CD4-positive, alpha-beta T cell treated with Interleukin-6 for 4 hours (primary cell): ENCODE data around the gene UBE2E1.
"Not testable (repeated sequence)": the region's sequence is repeated elsewhere in the genome, so short reads cannot be mapped to it uniquely, and the experiment has no call there.

Experiments used
- DNase-seq: peaks from one replicate; pipeline ENCODE4 v3.0.0-alpha.2; 2020; ENCODE audit warnings: mixed read lengths

UBE2E1 gene

GRCh38 chr3:23823620-23824019 lies 17.9 kb downstream of the UBE2E1 start:
- DNase-seq: no peak

GRCh38 chr3:23824699-23825444 lies 19.1 kb downstream of the UBE2E1 start:
- no peak for DNase-seq

- DNase-seq: no peak
Measured at GRCh38 chr3:23825802-23826201, 20.0 kb downstream of the UBE2E1 start.

DNA sequence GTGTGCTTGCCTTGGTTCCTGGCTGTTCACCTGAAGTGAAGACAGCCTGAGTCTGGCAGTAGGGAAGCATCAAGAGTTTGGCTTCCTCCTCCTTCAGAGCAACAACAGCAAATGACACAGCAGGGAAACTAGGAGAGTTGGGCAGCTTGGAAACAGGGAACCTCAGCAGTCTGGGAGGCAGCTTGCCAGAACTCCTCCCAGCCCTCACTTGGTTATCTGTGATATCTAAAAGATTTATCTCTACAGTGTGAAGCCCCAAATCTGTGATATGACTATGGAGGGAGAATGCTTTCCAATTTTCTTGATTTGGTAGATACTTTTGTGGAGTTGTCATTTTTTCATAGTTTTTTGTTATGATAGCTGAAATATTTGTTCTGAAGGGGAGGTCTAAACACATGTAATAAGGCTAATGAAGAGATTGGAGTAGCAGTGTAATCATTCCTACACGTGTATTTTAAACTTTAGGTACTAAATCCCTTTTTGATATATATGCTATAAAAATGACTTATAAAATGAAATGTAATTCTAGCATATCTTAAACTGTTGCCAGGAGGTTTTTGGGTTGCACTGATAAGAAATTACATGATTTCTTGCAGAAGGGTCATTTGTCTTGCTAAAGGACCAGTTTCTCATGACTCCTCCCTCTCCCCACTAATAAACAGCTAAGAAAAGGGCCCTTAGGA lies 20.8 kb downstream of the UBE2E1 start:
- DNase-seq: no peak

GRCh38 chr3:23829242-23829934 lies 23.6 kb downstream of the UBE2E1 start:
- no peak for DNase-seq

DNA sequence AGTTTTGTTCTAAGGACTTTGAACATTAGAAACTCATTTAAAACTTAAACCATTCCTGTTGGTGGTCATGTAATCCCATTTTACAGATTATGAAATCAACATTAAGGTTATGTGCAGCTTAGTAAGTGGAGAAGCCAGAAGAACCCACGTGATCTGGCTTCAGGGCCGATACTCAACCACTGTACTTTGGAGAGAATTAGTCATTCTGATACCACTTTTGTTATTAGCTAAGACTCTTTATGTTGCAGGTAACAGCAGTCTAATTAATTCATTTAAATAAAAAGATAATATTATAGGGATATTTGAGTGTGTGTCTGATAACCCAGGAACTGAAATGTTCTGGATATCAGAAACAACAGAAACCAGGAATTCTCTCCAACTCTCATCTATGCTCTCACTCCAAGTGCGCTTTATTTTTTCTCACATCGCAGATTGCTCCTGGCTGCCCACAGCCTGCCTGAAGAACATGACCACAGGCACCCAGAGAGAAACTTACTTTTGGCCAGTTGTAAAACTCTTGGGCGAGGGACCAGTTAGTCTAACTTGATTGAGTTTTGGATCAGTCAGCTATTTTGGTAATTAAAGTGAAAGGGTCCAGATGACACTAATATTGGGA lies 25.2 kb downstream of the UBE2E1 start:
- DNase-seq: no peak

DNA sequence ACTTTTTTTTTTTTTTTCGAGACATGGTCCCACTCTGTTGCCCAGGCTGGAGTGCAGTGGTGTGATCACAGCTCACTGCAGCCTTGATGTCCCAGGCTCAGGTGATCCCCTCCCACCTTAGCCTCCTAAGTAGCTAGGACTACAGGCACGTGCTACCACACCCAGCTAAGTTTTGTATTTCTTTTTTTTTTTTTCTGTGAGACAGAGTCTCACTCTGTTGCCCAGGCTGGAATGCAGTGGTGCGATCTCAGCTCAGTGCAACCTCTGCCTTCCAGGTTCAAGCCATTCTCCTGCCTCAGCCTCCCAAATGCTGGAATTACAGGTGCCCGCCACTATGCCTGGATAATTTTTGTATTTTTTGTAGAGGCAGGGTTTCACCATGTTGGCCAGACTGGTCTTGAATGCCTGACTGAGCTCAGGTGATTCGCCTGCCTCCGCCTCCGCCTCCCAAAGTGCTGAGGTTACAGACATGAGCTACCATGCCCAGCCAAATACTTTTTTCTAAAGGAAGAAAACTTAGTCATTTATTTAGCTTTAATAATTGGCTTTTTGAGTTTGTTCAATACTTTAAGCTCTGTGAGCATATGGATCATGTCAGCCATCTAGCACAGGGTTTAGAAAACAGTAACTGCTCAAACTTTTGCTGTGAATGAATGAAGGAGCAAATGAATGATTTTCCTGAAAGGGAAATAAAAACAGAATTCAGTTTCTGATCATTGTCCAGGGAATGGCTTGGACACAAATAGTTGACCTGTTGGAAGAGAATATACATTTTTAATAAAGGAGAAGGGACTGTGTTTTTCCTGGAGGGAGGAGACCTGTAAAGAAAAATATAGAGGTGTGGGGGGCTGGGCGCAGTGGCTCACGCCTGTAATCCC lies 26.0 kb downstream of the UBE2E1 start:
- DNase-seq: no peak

GRCh38 chr3:23832523-23832922 lies 26.8 kb downstream of the UBE2E1 start:
- no peak for DNase-seq

GRCh38 chr3:23834082-23834870 lies 28.5 kb downstream of the UBE2E1 start:
- DNase-seq: no peak

- DNase-seq: no peak
Measured at GRCh38 chr3:23835087-23835486, 29.3 kb downstream of the UBE2E1 start.

GRCh38 chr3:23835802-23836201 lies 30.0 kb downstream of the UBE2E1 start:
- no peak for DNase-seq

DNA sequence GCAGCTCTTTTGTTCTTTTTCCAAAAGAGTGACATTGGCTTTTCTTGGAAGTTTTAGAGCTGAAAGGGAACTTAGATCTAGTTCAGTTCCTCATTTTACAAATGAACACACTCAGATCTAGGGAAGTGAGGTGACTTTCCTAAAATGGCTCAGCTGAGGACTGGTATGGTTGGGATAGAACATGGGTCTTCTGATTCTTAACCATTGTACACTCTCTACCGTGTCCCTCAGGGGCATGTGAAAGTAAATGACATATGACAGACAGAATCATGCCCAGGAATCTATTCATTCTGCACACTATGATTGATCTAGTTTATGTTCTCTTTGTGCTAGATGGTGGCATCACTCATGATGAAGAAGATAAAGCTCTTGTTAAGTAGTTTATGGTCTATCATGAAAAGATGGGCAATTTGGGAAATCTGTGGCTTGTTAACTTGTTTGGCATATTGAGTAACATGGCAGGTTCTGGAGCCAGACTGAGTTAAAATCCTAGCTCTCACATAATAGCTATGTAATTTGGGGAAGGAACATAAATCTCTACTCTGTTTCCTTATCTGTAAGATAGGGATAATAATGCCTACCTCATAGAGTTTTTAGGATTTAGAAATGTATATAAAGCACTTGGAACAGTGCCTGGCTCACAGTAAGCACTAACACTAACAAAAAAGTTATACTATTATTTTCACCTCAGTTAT lies 30.9 kb downstream of the UBE2E1 start:
- no peak for DNase-seq

DNA sequence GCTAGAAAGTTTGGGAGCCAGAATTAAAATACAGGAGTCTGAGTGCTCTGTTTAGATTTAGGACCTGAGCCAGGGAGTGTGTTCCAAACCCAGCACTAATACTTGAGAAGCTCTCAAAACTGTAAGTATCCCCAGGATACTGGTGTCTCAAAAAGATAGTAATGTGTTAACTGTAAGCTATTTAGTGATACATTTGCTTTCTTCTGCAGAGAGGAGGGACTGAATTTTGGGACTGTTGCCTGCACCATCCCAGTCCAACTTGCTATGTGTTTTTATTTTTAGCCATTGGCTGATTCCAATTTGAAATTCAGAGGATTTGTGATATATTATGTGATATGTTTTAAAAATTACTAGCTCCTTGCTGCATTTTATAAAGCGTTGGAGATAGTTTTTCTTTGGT lies 31.5 kb downstream of the UBE2E1 start:
- DNase-seq: no peak

GRCh38 chr3:23837691-23838090 lies 31.9 kb downstream of the UBE2E1 start:
- DNase-seq: no peak

DNA sequence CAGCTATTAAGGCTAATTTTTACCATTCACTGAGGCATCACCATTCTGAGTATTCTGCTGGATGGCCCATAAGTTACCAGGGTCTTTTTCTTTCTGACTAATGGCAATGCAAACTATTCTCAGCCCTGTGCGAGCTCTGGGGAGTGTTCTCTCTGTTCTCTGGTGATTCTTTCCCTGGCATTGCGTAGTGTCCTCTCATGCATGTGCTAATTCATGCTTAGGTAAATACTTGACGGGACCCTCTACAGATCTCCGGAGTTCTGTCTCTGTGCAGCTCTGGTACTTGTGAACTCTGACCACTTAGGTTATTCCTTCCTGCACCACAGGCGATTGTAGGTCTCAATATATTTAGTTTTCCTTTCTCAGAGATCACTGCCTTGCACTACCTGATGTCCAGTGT lies 34.8 kb downstream of the UBE2E1 start:
- DNase-seq: no peak

GRCh38 chr3:23843869-23844268 lies 38.1 kb downstream of the UBE2E1 start:
- DNase-seq: no peak

DNA sequence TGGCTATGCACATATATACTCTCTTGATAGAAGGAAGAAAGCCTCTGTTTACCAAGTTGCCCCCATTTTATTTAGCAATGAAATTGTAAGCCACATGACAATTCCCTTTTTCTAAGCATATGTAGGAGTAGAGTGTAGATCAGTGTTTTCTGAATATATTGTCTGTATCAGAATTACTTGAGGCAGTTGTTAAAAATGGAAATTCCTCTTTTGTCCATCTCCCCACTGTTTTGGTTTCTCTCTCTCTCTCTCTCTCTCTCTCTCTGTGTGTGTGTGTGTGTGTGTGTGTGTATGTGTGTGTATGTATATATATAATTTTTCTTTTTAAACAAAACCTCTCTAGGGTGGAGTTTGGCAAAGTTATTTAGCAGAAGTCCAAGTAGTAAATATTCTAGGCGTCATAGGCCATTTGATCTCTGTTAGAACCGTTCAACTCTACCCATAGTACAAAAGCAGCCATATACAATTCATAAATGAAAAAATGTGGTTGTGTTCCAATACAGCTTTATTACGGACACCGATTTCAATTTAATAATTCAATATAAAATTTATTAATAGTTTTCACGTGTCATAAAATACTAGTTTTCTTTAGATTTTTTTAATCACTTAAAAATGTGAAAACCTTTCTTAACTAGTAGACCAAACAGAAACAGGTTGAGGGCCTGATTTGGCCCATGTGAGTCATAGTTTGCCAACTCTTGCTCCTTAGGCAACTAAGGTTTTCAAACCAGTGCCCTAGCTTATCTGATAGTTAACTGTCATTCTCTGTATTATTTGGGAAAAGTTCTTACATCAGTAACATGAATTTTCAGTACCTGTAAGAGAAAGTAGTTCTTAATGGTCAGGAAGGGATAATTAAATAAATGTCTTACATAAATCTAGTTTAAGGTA lies 39.8 kb downstream of the UBE2E1 start:
- no peak for DNase-seq

DNA sequence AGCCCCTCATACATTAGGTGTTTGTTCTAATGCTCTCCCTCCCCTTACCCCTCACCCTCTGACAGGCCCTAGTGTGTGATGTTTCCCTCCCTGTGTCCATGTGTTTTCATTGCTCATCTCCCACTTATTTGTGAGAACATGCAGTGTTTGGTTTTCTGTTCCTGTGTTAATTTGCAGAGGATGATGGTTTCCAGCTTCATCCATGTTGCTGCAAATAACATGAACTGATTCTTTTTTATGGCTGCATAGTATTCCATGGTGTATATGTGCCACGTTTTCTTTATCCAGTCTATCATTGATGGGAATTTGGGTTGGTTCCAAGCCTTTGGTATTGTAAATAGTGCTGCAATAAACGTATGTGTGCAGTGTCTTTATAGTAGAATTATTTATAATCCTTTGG lies 43.7 kb downstream of the UBE2E1 start:
- DNase-seq: not testable (repeated sequence)

DNA sequence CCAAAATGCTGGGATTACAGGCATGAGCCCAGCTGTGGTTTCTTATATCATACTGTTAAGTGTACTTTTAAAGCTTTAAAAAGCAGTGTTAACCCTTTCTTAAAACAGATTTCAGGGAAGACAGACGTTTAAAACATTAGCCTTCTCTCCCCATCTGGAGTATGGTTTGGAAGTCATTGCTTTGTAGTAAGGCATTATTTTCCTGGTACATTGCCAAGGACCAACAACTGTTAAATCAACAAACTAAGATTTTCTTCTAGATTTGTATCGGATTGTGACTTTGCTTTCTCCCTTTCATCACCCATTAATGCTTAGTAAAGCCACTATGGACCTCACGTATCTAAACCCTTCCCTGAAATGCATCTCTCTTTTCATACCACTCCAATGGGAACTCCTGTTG lies 50.5 kb downstream of the UBE2E1 start:
- no peak for DNase-seq
